ENCODE data around the gene CNTNAP2.

The CNTNAP2 gene

GRCh38 chr7:147497246-147497645 is 1380.6 kb downstream of the CNTNAP2 start:
- no peaks in the 10 kb centered on the region for H3K27me3 ChIP-seq (ENCODE audit: insufficient read depth, low read depth)
- H3K4me3 ChIP-seq (IDR thresholded peaks at IDR 0.05; ENCODE audit: insufficient read depth, low read depth, low read length), result no peak overlapping the region
- no peak overlapping the region for H3K27ac ChIP-seq
- no peaks in the 10 kb centered on the region for H3K4me1 ChIP-seq (ENCODE audit: low read depth, poor library complexity, severe bottlenecking)
- H3K4me2 ChIP-seq, result no peak overlapping the region
- no peak overlapping the region for H2AFZ ChIP-seq (ENCODE audit: low read depth)
- H4K20me1 ChIP-seq (ENCODE audit: insufficient read depth), result no peaks in the 10 kb centered on the region
- H3K79me2 ChIP-seq (ENCODE audit: insufficient read depth, low read depth), result no peaks in the 10 kb centered on the region
- no peak overlapping the region for H3K9ac ChIP-seq
- TF ChIP-seq, protein P1, sequence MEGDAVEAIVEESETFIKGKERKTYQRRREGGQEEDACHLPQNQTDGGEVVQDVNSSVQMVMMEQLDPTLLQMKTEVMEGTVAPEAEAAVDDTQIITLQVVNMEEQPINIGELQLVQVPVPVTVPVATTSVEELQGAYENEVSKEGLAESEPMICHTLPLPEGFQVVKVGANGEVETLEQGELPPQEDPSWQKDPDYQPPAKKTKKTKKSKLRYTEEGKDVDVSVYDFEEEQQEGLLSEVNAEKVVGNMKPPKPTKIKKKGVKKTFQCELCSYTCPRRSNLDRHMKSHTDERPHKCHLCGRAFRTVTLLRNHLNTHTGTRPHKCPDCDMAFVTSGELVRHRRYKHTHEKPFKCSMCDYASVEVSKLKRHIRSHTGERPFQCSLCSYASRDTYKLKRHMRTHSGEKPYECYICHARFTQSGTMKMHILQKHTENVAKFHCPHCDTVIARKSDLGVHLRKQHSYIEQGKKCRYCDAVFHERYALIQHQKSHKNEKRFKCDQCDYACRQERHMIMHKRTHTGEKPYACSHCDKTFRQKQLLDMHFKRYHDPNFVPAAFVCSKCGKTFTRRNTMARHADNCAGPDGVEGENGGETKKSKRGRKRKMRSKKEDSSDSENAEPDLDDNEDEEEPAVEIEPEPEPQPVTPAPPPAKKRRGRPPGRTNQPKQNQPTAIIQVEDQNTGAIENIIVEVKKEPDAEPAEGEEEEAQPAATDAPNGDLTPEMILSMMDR (conservative IDR thresholded peaks at IDR 0.05; ENCODE audit: low read depth, low read length), result no peak
- no peaks in the 10 kb centered on the region for H3K36me3 ChIP-seq (ENCODE audit: insufficient read depth)

- no peak overlapping the region for H3K27ac ChIP-seq
- H3K27me3 ChIP-seq (ENCODE audit: insufficient read depth, low read depth), result no peaks in the 10 kb centered on the region
- H3K4me2 ChIP-seq, result no peak overlapping the region
- no peak overlapping the region for H3K4me3 ChIP-seq (IDR thresholded peaks at IDR 0.05; ENCODE audit: insufficient read depth, low read depth, low read length)
- no peaks in the 10 kb centered on the region for H4K20me1 ChIP-seq (ENCODE audit: insufficient read depth)
- TF ChIP-seq, protein P1 (conservative IDR thresholded peaks at IDR 0.05; ENCODE audit: low read depth, low read length), result no peak
- no peaks in the 10 kb centered on the region for H3K4me1 ChIP-seq (ENCODE audit: low read depth, poor library complexity, severe bottlenecking)
- H3K36me3 ChIP-seq (ENCODE audit: insufficient read depth), result no peaks in the 10 kb centered on the region
- H3K79me2 ChIP-seq (ENCODE audit: insufficient read depth, low read depth), result no peaks in the 10 kb centered on the region
- no peak overlapping the region for H2AFZ ChIP-seq (ENCODE audit: low read depth)
- H3K9ac ChIP-seq, result no peak overlapping the region
Measured at GRCh38 chr7:147498081-147498480, 1381.5 kb downstream of the CNTNAP2 start.

DNA sequence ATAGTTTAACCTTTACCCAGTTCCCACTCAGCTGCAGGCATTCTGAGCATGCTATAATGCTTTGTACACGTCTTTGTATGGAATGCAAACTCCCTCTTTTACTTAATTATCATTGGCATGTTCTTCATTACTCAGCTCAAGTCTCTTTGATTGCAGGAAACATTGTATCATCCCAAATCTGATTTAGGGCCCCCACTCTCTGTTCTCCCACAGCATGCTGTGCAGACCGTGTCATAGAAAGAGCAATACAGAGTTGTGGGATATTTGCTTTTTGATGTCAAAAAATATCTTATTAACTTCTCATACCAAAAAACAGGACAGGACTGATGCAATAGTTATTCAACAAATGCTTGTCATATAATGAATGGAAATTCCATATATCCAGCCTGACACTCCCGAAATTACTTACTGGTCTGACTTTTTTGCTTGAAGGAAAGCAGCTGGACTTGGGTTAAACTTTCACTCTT is 1392.5 kb downstream of the CNTNAP2 start:
- no peaks in the 10 kb centered on the region for H3K36me3 ChIP-seq (ENCODE audit: insufficient read depth)
- no peak overlapping the region for H3K4me2 ChIP-seq
- no peaks in the 10 kb centered on the region for H3K79me2 ChIP-seq (ENCODE audit: insufficient read depth, low read depth)
- no peaks in the 10 kb centered on the region for H4K20me1 ChIP-seq (ENCODE audit: insufficient read depth)
- no peak overlapping the region for H3K9ac ChIP-seq
- H3K4me3 ChIP-seq (IDR thresholded peaks at IDR 0.05; ENCODE audit: insufficient read depth, low read depth, low read length), result no peak overlapping the region
- TF ChIP-seq, protein P1 (conservative IDR thresholded peaks at IDR 0.05; ENCODE audit: low read depth, low read length), result no peak
- no peak overlapping the region for H3K27ac ChIP-seq
- H2AFZ ChIP-seq (ENCODE audit: low read depth), result no peak overlapping the region
- no peaks in the 10 kb centered on the region for H3K27me3 ChIP-seq (ENCODE audit: insufficient read depth, low read depth)
- H3K4me1 ChIP-seq (ENCODE audit: low read depth, poor library complexity, severe bottlenecking), result no peaks in the 10 kb centered on the region

GRCh38 chr7:147509541-147510200 is 1393.1 kb downstream of the CNTNAP2 start:
- Histone ChIP-seq H4K20me1 (ENCODE audit: insufficient read depth) (no peaks in the 10 kb centered on the region), H3K4me1 (ENCODE audit: low read depth, poor library complexity, severe bottlenecking) (no peaks in the 10 kb centered on the region), H3K9ac (no peak overlapping the region), H2AFZ (ENCODE audit: low read depth) (no peak overlapping the region), H3K4me3 (IDR thresholded peaks at IDR 0.05; ENCODE audit: insufficient read depth, low read depth, low read length) (no peak overlapping the region), H3K4me2 (no peak overlapping the region), H3K79me2 (ENCODE audit: insufficient read depth, low read depth) (no peaks in the 10 kb centered on the region), H3K27ac (no peak overlapping the region), H3K36me3 (ENCODE audit: insufficient read depth) (no peaks in the 10 kb centered on the region), H3K27me3 (ENCODE audit: insufficient read depth, low read depth) (no peaks in the 10 kb centered on the region)
- TF ChIP-seq, protein P1 (conservative IDR thresholded peaks at IDR 0.05; ENCODE audit: low read depth, low read length), result no peak

Measured in KMS-11 (cell line).